A549 (cell line): ENCODE data around the gene SCO1. TPM values are rescaled to one million over a fixed set of nuclear protein-coding genes. Genes with fewer than 3 reads are reported as not detected.
A peak's percentile ranks its signal among the peaks of the same experiment; 100 is the strongest.

Experiments
- ATAC-seq, 2 experiments: fragments of 200-7000 bp in 1 of 2; fragments of >200 bp in 1 of 2; cut with Nextera tagmentation in 1 of 2; cut with Tn5 transposase in 1 of 2; 3 replicates each; pipeline versions ENCODE4 v1.8.0 to v1.9.1; 2018 to 2020; ENCODE audit warnings: mild to moderate bottlenecking in 1 of 2, moderate library complexity in 1 of 2
- CTCF ChIA-PET: fragments of 300-600 bp; sonication (Branson Sonifier 250); formaldehyde crosslinking; extraction: SDS; loops from one replicate; lab custom pipeline; 2021; ENCODE audit warnings: antibody characterized with exemption, inconsistent platforms; lab: Yijun Ruan, JAX
- POLR2A ChIA-PET: fragments of 350-600 bp; formaldehyde crosslinking; extraction: SDS; loops from one replicate; lab custom pipeline; 2021; ENCODE audit warnings: antibody characterized with exemption, inconsistent platforms; lab: Yijun Ruan, JAX
- DNase-seq, 2 experiments: peaks; one replicate each; pipeline versions ENCODE4 v3.0.0 to v3.0.0-alpha.2; 2011 to 2016; ENCODE audit warnings: low read depth in 1 of 2, low spot score in 1 of 2
- FAIRE-seq: peaks from 2 replicates; lab custom pipeline; 2011; peaks lifted over from hg19 to GRCh38; lab: Jason Lieb, UNC
- H3K27ac ChIP-seq, 2 experiments: fragments of >200 bp; sonication (Bioruptor Twin); formaldehyde crosslinking; 3 replicates each; pipeline ENCODE4 v1.5.1; 2016 to 2017
- H3K4me1 ChIP-seq: fragments of >200 bp; sonication (Bioruptor Twin); formaldehyde crosslinking; 3 replicates; pipeline ENCODE4 v1.6.1; 2016
- H3K4me2 ChIP-seq: fragments of >200 bp; sonication (Bioruptor Twin); formaldehyde crosslinking; 3 replicates; pipeline ENCODE4 v1.6.1; 2016
- H3K4me3 ChIP-seq: fragments of >200 bp; sonication (Bioruptor Twin); formaldehyde crosslinking; 3 replicates; pipeline ENCODE4 v1.5.1; 2016
- H3K9me3 ChIP-seq: fragments of >200 bp; sonication (Bioruptor Twin); formaldehyde crosslinking; 3 replicates; pipeline ENCODE4 v1.6.1; 2016
- BHLHE40 ChIP-seq: IDR thresholded peaks from 2 replicates; pipeline ENCODE4 v1.6.1; 2012; ENCODE audit warnings: low read depth, low read length, inconsistent platforms
- CEBPB ChIP-seq, 2 experiments: fragments of >200 bp in 1 of 2; sonication (Bioruptor Twin) in 1 of 2; formaldehyde crosslinking in 1 of 2; IDR thresholded peaks; 2 replicates each; pipeline ENCODE4 v1.6.1; 2012 to 2016
- EHF ChIP-seq: fragments of 250-450 bp; sonication (Bioruptor Pico); IDR thresholded peaks from 2 replicates; pipeline ENCODE4 v1.5.0; 2020; ENCODE audit warnings: mild to moderate bottlenecking
- ESRRA ChIP-seq: fragments of 150-350 bp; IDR thresholded peaks from 2 replicates; pipeline ENCODE4 v1.6.1; 2014; ENCODE audit warnings: mild to moderate bottlenecking, low read length, borderline replicate concordance
- FOSL2 ChIP-seq, 2 experiments: fragments of 450-650 bp in 1 of 2; fragments of >200 bp in 1 of 2; sonication (Bioruptor Twin) in 1 of 2; formaldehyde crosslinking; IDR thresholded peaks; 2 replicates each; pipeline versions ENCODE4 v1.5.0 to v1.6.1; 2016 to 2020; ENCODE audit warnings: mild to moderate bottlenecking in 1 of 2, moderate library complexity in 1 of 2
- GATA3 ChIP-seq: IDR thresholded peaks from 2 replicates; pipeline ENCODE4 v1.6.1; 2012; ENCODE audit warnings: borderline replicate concordance
- HES2 ChIP-seq: fragments of >200 bp; sonication (Bioruptor Twin); formaldehyde crosslinking; IDR thresholded peaks from 2 replicates; pipeline ENCODE4 v1.6.1; 2016
- HOXB5 ChIP-seq: fragments of 250-450 bp; sonication (Bioruptor Pico); IDR thresholded peaks from 2 replicates; pipeline ENCODE4 v1.5.0; 2020; ENCODE audit warnings: mild to moderate bottlenecking, moderate library complexity
- KDM1A ChIP-seq: fragments of 200-600 bp; sonication (generic); IDR thresholded peaks from 2 replicates; pipeline ENCODE4 v1.6.1; 2016; ENCODE audit warnings: low read depth, mild to moderate bottlenecking
- MAZ ChIP-seq: fragments of 150-350 bp; IDR thresholded peaks from 2 replicates; pipeline ENCODE4 v1.6.1; 2014; ENCODE audit warnings: antibody characterized with exemption, low read depth, low read length, borderline replicate concordance
- MYC ChIP-seq: IDR thresholded peaks from 2 replicates; pipeline ENCODE4 v1.6.1; 2012; ENCODE audit warnings: mild to moderate bottlenecking, inconsistent platforms, low read length, improper control_type of control experiment, borderline replicate concordance
- NFE2L2 ChIP-seq: fragments of 150-350 bp; conservative IDR thresholded peaks from 2 replicates; pipeline ENCODE4 v1.6.1; 2014; ENCODE audit warnings: low read length
- NR3C1 ChIP-seq: fragments of >200 bp; sonication (Bioruptor Twin); formaldehyde crosslinking; IDR thresholded peaks from 3 replicates; pipeline ENCODE4 v1.6.1; 2017
- POLR2A ChIP-seq: IDR thresholded peaks from 2 replicates; pipeline ENCODE4 v1.6.1; 2012; ENCODE audit warnings: mild to moderate bottlenecking, low read length
- RCOR1 ChIP-seq: fragments of 150-350 bp; IDR thresholded peaks from 2 replicates; pipeline ENCODE4 v1.6.1; 2014; ENCODE audit warnings: antibody characterized with exemption, low read length, low read depth
- RFX5 ChIP-seq: fragments of 450-650 bp; IDR thresholded peaks from 2 replicates; pipeline ENCODE4 v1.7.1; 2014; ENCODE audit warnings: antibody characterized with exemption, mild to moderate bottlenecking, moderate library complexity
- RNF2 ChIP-seq: fragments of 200-600 bp; sonication (generic); IDR thresholded peaks from 2 replicates; pipeline ENCODE4 v1.6.1; 2016; ENCODE audit warnings: low read depth, mild to moderate bottlenecking, antibody characterized with exemption, moderate library complexity, borderline replicate concordance
- SREBF2 ChIP-seq: fragments of 450-650 bp; IDR thresholded peaks from 2 replicates; pipeline ENCODE4 v1.6.1; 2014; ENCODE audit warnings: mild to moderate bottlenecking, moderate library complexity
- TP53 ChIP-seq: fragments of 250-450 bp; sonication (Bioruptor Pico); IDR thresholded peaks from 2 replicates; pipeline ENCODE4 v1.5.0; 2021; ENCODE audit warnings: mild to moderate bottlenecking, moderate library complexity
- ZFP36 ChIP-seq: fragments of 450-650 bp; IDR thresholded peaks from 2 replicates; pipeline ENCODE4 v1.6.1; 2014; ENCODE audit warnings: borderline replicate concordance; ENCODE audit not compliant: partially characterized antibody
- WGBS: methylation state at CpG from one replicate; pipeline ENCODE4 v1.1.6; 2017; ENCODE audit errors: missing lambda C conversion rate; 5-methylcytosine and 5-hydroxymethylcytosine counted together
- polyA plus RNA-seq, 4 experiments: library from polyadenylated mRNA; depleted of rRNA in 3 of 4; stranded (reverse); fragments of >200 nt; fragmentation: RNase III in 1 of 4; extraction: RNeasy Plus Mini Kit Qiagen cat#74134 plus additional on column Dnase treatment in 1 of 4; gene quantifications; 2 replicates in 3 of 4; 3 replicates in 1 of 4; pipeline ENCODE4 v1.2.3, GENCODE V29; 2011 to 2017
- TF ChIP-seq, protein P1 (sequence below): fragments of 450-650 bp; IDR thresholded peaks from 2 replicates; pipeline ENCODE4 v1.6.1; 2014; ENCODE audit warnings: antibody characterized with exemption
- TF ChIP-seq, protein P2 (sequence below): fragments of 200-600 bp; sonication (generic); IDR thresholded peaks from 2 replicates; pipeline ENCODE4 v1.6.1; 2016; ENCODE audit warnings: antibody characterized with exemption, mild to moderate bottlenecking, moderate library complexity

SCO1 gene
- polyA plus RNA-seq, 2 of the 4 experiments (the other 2 are of a cell fraction) = 52.2 to 55.8 TPM

DNA sequence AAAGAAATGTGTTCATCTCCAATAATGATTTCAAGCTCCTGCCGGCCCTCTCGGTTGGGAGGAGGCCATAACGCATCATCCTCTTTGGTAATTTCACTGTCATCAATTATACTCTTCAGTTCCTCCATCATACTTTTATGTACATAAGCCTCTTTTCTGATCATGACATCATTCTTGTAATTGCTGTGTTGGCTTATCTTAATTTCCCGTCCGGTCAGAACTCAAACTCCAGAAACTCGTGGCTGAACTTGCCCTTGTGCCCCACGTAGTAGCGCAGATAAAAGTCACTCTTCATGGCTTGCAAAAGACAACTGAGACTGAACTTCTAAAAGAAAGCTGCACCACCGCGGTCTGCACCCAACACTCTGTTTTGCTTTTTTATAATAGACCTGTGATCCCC is 18.9 kb upstream of the SCO1 start:
- WGBS = 93% methylated on average over 10 of the region's 10 CpGs
- ATAC-seq = no peak
- Histone ChIP-seq H3K4me3 (no peak overlapping the region), H3K4me1 (no peaks in the 10 kb centered on the region), H3K27ac (no peak overlapping the region), H3K9me3 (no peaks in the 10 kb centered on the region), H3K4me2 (no peak overlapping the region)
- peak; percentile 70 for FAIRE-seq
- DNase-seq = no peak
- CTCF ChIA-PET = interaction anchor here (1.3 kb wide), 1 partner anchor 21 kb away, joined by 4 read pairs; no protein-coding TSS in a partner anchor
- POLR2A ChIA-PET = no interaction called here
- no peak for TF ChIP-seq ZFP36
- TF ChIP-seq TP53 (CRISPR knock-in tag) = no peak
- no peak for TF ChIP-seq RCOR1
- TF ChIP-seq RNF2 = no peak
- TF ChIP-seq, protein P1, sequence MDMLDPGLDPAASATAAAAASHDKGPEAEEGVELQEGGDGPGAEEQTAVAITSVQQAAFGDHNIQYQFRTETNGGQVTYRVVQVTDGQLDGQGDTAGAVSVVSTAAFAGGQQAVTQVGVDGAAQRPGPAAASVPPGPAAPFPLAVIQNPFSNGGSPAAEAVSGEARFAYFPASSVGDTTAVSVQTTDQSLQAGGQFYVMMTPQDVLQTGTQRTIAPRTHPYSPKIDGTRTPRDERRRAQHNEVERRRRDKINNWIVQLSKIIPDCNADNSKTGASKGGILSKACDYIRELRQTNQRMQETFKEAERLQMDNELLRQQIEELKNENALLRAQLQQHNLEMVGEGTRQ = no peak
- TF ChIP-seq HOXB5 = no peak
- no peak for TF ChIP-seq MYC
- TF ChIP-seq SREBF2 = no peak
- TF ChIP-seq POLR2A = no peak
- no peak for TF ChIP-seq FOSL2 (IDR thresholded peaks at IDR 0.05)
- TF ChIP-seq FOSL2 (CRISPR knock-in tag; IDR thresholded peaks at IDR 0.05) = no peak
- no peak for TF ChIP-seq NFE2L2
- TF ChIP-seq, protein P2, sequence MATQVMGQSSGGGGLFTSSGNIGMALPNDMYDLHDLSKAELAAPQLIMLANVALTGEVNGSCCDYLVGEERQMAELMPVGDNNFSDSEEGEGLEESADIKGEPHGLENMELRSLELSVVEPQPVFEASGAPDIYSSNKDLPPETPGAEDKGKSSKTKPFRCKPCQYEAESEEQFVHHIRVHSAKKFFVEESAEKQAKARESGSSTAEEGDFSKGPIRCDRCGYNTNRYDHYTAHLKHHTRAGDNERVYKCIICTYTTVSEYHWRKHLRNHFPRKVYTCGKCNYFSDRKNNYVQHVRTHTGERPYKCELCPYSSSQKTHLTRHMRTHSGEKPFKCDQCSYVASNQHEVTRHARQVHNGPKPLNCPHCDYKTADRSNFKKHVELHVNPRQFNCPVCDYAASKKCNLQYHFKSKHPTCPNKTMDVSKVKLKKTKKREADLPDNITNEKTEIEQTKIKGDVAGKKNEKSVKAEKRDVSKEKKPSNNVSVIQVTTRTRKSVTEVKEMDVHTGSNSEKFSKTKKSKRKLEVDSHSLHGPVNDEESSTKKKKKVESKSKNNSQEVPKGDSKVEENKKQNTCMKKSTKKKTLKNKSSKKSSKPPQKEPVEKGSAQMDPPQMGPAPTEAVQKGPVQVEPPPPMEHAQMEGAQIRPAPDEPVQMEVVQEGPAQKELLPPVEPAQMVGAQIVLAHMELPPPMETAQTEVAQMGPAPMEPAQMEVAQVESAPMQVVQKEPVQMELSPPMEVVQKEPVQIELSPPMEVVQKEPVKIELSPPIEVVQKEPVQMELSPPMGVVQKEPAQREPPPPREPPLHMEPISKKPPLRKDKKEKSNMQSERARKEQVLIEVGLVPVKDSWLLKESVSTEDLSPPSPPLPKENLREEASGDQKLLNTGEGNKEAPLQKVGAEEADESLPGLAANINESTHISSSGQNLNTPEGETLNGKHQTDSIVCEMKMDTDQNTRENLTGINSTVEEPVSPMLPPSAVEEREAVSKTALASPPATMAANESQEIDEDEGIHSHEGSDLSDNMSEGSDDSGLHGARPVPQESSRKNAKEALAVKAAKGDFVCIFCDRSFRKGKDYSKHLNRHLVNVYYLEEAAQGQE = no peak
- no peak for TF ChIP-seq MAZ
- TF ChIP-seq GATA3 = no peak
- no peak for TF ChIP-seq CEBPB (IDR thresholded peaks at IDR 0.05)

DNA sequence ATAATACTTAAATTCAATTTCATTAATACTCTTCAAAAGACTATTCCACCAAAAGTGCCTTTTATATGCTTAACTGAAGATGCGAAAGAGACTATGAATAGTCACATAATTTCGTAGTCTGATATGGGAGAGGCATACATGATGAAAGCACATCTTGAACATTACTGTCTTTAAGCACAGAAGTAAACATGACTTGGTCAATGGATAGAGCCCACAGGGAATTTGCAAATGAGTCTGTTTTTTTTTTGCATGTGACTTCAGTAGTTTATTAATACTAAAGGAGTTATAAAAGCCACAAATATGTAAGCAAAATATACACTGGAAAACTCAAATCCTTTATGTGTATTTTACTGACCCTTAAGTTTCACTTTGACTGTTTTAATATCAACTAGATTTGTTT is 16.0 kb upstream of the SCO1 start:
- TF ChIP-seq RFX5 (no peak), ESRRA (no peak), RCOR1 (no peak), CEBPB (IDR thresholded peaks at IDR 0.05) (no peak), BHLHE40 (no peak), KDM1A (no peak), MAZ (no peak), EHF (CRISPR knock-in tag) (no peak), NR3C1 (no peak), HES2 (no peak)
- TF ChIP-seq, protein P1 = no peak
- no peak overlapping the region for H3K4me3 ChIP-seq
- ATAC-seq = no peak
- WGBS = 91% methylated on average over 2 of the region's 2 CpGs
- H3K4me1 ChIP-seq = no peaks in the 10 kb centered on the region
- no peaks in the 10 kb centered on the region for H3K9me3 ChIP-seq
- POLR2A ChIA-PET = no interaction called here
- CTCF ChIA-PET = no interaction called here
- H3K27ac ChIP-seq = no peak overlapping the region
- DNase-seq = no peak
- no peak overlapping the region for H3K4me2 ChIP-seq
- FAIRE-seq = no peak
